ENCODE measurements around the gene BCAT1.

The BCAT1 gene

GRCh38 chr12:24890048-24890803 is 58.7 kb downstream of the BCAT1 start:
- no peak for TF ChIP-seq CTCF (IDR thresholded peaks at IDR 0.05; ENCODE audit: low read depth, low read length, missing control alignments)
- no peak for DNase-seq (ENCODE audit: extremely low read depth, low read depth)
- H3K4me3 ChIP-seq (replicated peaks; ENCODE audit: low read depth, low read length), result no peak overlapping the region

GRCh38 chr12:24889411-24889810 is 59.5 kb downstream of the BCAT1 start:
- no peak for DNase-seq (ENCODE audit: extremely low read depth, low read depth)
- no peak for TF ChIP-seq CTCF (IDR thresholded peaks at IDR 0.05; ENCODE audit: low read depth, low read length, missing control alignments)
- no peak overlapping the region for H3K4me3 ChIP-seq (replicated peaks; ENCODE audit: low read depth, low read length)

- no peak for TF ChIP-seq CTCF (IDR thresholded peaks at IDR 0.05; ENCODE audit: low read depth, low read length, missing control alignments)
- no peak overlapping the region for H3K4me3 ChIP-seq (replicated peaks; ENCODE audit: low read depth, low read length)
Observed at GRCh38 chr12:24888813-24889212, 60.1 kb downstream of the BCAT1 start.

GRCh38 chr12:24884911-24885310 is 64.0 kb downstream of the BCAT1 start:
- H3K4me3 ChIP-seq (replicated peaks; ENCODE audit: low read depth, low read length), result no peak overlapping the region
- TF ChIP-seq CTCF (IDR thresholded peaks at IDR 0.05; ENCODE audit: low read depth, low read length, missing control alignments), result no peak
- DNase-seq (ENCODE audit: extremely low read depth, low read depth), result no peak

More at GRCh38 chr12:24888813-24889212, 60.1 kb downstream of the BCAT1 start:
- DNase-seq (ENCODE audit: extremely low read depth, low read depth), result no peak

- no peak overlapping the region for H3K4me3 ChIP-seq (replicated peaks; ENCODE audit: low read depth, low read length)
- no peak for TF ChIP-seq CTCF (IDR thresholded peaks at IDR 0.05; ENCODE audit: low read depth, low read length, missing control alignments)
- DNase-seq (ENCODE audit: extremely low read depth, low read depth), result no peak
Observed at GRCh38 chr12:24881724-24882371, 67.1 kb downstream of the BCAT1 start.

GRCh38 chr12:24881227-24881626 is 67.7 kb downstream of the BCAT1 start:
- no peak overlapping the region for H3K4me3 ChIP-seq (replicated peaks; ENCODE audit: low read depth, low read length)
- no peak for DNase-seq (ENCODE audit: extremely low read depth, low read depth)
- TF ChIP-seq CTCF (IDR thresholded peaks at IDR 0.05; ENCODE audit: low read depth, low read length, missing control alignments), result no peak
